DOHH2 (cell line): ENCODE data around the gene SPATA25.
A peak's percentile ranks its signal among the peaks of the same experiment; 100 is the strongest.

Experiments used
- H3F3A ChIP-seq: fragments of 200-600 bp; sonication (generic), shearing (Covaris generic); 2 replicates; pipeline ENCODE4 v1.6.0; 2016; ENCODE audit warnings: antibody characterized with exemption, mild to moderate bottlenecking; ENCODE audit not compliant: control insufficient read depth, insufficient read depth
- H3K27ac ChIP-seq: fragments of 200-600 bp; sonication (generic); 2 replicates; pipeline ENCODE4 v1.5.1; 2014; ENCODE audit warnings: low read depth, mild to moderate bottlenecking, low read length, moderate library complexity
- H3K27me3 ChIP-seq: fragments of 200-600 bp; sonication (generic); 2 replicates; pipeline ENCODE4 v1.6.1; 2014; ENCODE audit warnings: mild to moderate bottlenecking, low read length, mixed read lengths; ENCODE audit not compliant: control insufficient read depth
- H3K36me3 ChIP-seq: fragments of 200-600 bp; sonication (generic); 2 replicates; pipeline ENCODE4 v1.6.1; 2014; ENCODE audit warnings: mild to moderate bottlenecking, low read length, moderate library complexity, mixed read lengths; ENCODE audit not compliant: control insufficient read depth
- H3K4me1 ChIP-seq: fragments of 200-600 bp; sonication (generic); 2 replicates; pipeline ENCODE4 v1.6.1; 2014; ENCODE audit warnings: mild to moderate bottlenecking, low read length, mixed read lengths; ENCODE audit not compliant: control insufficient read depth
- H3K4me2 ChIP-seq: fragments of 200-600 bp; sonication (generic); 2 replicates; pipeline ENCODE4 v1.6.0; 2014; ENCODE audit warnings: mild to moderate bottlenecking, low read length, moderate library complexity
- H3K4me3 ChIP-seq: fragments of 200-600 bp; sonication (generic); 2 replicates; pipeline ENCODE4 v1.5.1; 2014; ENCODE audit warnings: mild to moderate bottlenecking, low read length, mixed read lengths
- H3K79me2 ChIP-seq: fragments of 200-600 bp; sonication (generic); 2 replicates; pipeline ENCODE4 v1.6.1; 2014; ENCODE audit warnings: mild to moderate bottlenecking, low read length, mixed read lengths; ENCODE audit not compliant: control insufficient read depth
- H3K9me2 ChIP-seq: fragments of 200-600 bp; sonication (generic); replicated peaks from 2 replicates; pipeline ENCODE4 v1.6.1; 2014; ENCODE audit warnings: mild to moderate bottlenecking, low read length, mixed read lengths; ENCODE audit not compliant: control insufficient read depth
- H3K9me3 ChIP-seq: fragments of 200-600 bp; sonication (generic); 2 replicates; pipeline ENCODE4 v1.6.1; 2014; ENCODE audit warnings: antibody characterized with exemption, low read length, mixed read lengths; ENCODE audit not compliant: control insufficient read depth, insufficient read depth
- H4K20me1 ChIP-seq: fragments of 200-600 bp; sonication (generic); 2 replicates; pipeline ENCODE4 v1.6.0; 2014; ENCODE audit warnings: low read depth, mild to moderate bottlenecking, antibody characterized with exemption, low read length, moderate library complexity; ENCODE audit not compliant: control insufficient read depth, insufficient read depth
- EZH2phosphoT487 ChIP-seq: fragments of 200-600 bp; sonication (generic); IDR thresholded peaks from 2 replicates; pipeline ENCODE4 v1.6.1; 2017; ENCODE audit warnings: borderline replicate concordance, mild to moderate bottlenecking, antibody characterized with exemption, low read length, moderate library complexity, mixed read lengths
- TF ChIP-seq, protein P1 (sequence below): fragments of 200-600 bp; sonication (generic); IDR thresholded peaks from one replicate; pipeline ENCODE4 v1.5.1; 2014; ENCODE audit warnings: antibody characterized with exemption, mild to moderate bottlenecking, low read depth, low read length; ENCODE audit not compliant: poor library complexity, severe bottlenecking

The SPATA25 gene

DNA sequence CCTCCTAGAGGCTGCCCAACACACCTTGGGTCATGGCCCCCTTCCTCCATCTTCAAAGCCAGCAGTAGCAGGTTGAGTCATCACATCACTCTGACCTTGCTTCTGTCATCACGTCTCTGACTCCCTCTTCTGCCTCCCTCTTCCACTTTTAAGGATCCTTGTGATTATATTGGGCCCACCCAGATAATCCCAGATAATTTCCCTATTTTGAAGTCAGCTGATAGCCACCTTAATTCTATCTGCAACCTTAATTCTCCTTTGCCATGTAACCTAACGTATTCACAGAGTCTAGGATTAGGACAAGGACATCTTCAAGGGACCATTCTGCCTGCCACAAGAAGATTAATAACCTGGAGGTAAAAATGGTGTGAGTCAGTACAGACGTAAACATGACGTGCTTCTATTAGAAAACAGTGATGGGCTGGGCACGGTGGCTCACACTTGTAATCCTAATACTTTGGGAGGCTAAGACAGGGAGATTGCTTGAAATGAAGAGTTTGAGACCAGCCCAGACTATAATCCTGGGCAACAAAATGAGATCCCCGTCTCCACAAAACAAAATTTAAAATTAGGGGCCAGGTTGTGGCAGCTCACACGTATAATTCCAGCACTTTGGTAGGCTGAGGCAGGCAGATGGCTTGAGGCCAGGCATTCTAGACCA is 26.7 kb downstream of the SPATA25 start:
- no peaks in the 10 kb centered on the region for H3F3A ChIP-seq
- H3K4me3 ChIP-seq: no peak overlapping the region
- H3K4me2 ChIP-seq: no peak overlapping the region
- H3K27me3 ChIP-seq: no peaks in the 10 kb centered on the region
- no peaks in the 10 kb centered on the region for H3K9me3 ChIP-seq
- no peaks in the 10 kb centered on the region for H3K36me3 ChIP-seq
- no peaks in the 10 kb centered on the region for H3K9me2 ChIP-seq
- peaks cover 21% of the 10 kb centered on the region for H3K79me2 ChIP-seq
- H4K20me1 ChIP-seq: no peaks in the 10 kb centered on the region
- H3K4me1 ChIP-seq: peaks cover 18% of the 10 kb centered on the region
- no peak for TF ChIP-seq EZH2phosphoT487
- TF ChIP-seq, protein P1, sequence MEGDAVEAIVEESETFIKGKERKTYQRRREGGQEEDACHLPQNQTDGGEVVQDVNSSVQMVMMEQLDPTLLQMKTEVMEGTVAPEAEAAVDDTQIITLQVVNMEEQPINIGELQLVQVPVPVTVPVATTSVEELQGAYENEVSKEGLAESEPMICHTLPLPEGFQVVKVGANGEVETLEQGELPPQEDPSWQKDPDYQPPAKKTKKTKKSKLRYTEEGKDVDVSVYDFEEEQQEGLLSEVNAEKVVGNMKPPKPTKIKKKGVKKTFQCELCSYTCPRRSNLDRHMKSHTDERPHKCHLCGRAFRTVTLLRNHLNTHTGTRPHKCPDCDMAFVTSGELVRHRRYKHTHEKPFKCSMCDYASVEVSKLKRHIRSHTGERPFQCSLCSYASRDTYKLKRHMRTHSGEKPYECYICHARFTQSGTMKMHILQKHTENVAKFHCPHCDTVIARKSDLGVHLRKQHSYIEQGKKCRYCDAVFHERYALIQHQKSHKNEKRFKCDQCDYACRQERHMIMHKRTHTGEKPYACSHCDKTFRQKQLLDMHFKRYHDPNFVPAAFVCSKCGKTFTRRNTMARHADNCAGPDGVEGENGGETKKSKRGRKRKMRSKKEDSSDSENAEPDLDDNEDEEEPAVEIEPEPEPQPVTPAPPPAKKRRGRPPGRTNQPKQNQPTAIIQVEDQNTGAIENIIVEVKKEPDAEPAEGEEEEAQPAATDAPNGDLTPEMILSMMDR: no peak
- H3K27ac ChIP-seq: no peak overlapping the region

DNA sequence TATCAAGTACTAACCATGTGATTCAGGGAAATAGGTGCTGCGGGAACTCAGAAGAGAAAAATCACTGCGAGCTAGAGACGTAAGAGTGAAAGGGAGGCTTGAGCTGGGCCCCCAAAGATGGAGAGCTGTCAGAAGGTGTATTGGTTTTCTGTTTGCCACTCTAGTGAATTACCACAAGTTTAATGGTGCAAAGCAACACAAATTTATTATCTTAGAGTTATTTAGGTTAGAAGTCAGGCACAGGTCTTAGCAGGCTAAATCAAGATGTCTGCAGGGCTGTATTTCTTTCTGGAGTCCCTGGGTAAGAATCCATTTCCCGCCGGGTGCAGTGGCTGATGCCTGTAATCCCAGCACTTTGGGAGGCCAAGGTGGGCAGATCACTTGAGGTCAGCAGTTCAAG is 27.5 kb downstream of the SPATA25 start:
- Histone ChIP-seq H3F3A (no peaks in the 10 kb centered on the region), H3K9me2 (no peaks in the 10 kb centered on the region), H3K4me1 (peaks cover 22% of the 10 kb centered on the region), H3K4me2 (no peak overlapping the region), H4K20me1 (no peaks in the 10 kb centered on the region), H3K4me3 (no peak overlapping the region), H3K9me3 (no peaks in the 10 kb centered on the region), H3K27me3 (no peaks in the 10 kb centered on the region), H3K36me3 (0 out of 2 replicates have a peak, but pooled peaks cover 2% of the 10 kb centered on the region), H3K27ac (no peak overlapping the region), H3K79me2 (peaks cover 27% of the 10 kb centered on the region)
- TF ChIP-seq, protein P1: no peak
- no peak for TF ChIP-seq EZH2phosphoT487

DNA sequence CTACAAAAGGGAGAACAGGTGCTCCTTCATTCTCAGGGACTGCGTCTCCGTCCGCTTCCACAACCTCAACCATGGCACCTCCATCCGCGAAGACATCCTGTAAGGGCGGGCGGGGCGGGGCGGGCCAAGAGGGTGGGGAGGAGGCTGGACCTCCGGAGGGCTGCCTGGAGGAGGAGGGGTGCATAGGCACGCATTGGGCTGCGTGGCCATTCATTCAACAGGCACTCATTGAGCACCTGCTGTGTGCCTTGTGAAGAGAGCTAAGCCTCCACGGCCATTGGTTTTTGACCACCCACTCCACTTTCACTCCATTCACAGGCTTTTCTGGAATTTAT is 29.6 kb downstream of the SPATA25 start:
- peak overlapping the region; percentile 78 for H3K4me3 ChIP-seq
- no peaks in the 10 kb centered on the region for H3K27me3 ChIP-seq
- H3K36me3 ChIP-seq: 0 out of 2 replicates have a peak, but pooled peaks cover 6% of the 10 kb centered on the region
- TF ChIP-seq, protein P1: no peak
- TF ChIP-seq EZH2phosphoT487: no peak
- no peaks in the 10 kb centered on the region for H3K9me3 ChIP-seq
- peaks cover 31% of the 10 kb centered on the region for H3K79me2 ChIP-seq
- H3K4me2 ChIP-seq: peak overlapping the region; percentile 78
- H3K4me1 ChIP-seq: peaks cover 22% of the 10 kb centered on the region
- peak overlapping the region; percentile 47 for H3K27ac ChIP-seq
- no peaks in the 10 kb centered on the region for H3K9me2 ChIP-seq
- no peaks in the 10 kb centered on the region for H3F3A ChIP-seq
- no peaks in the 10 kb centered on the region for H4K20me1 ChIP-seq
